HCT116 (cell line): ENCODE data around the gene KIF3C. TPM values are rescaled to one million over a fixed set of nuclear protein-coding genes. Genes with fewer than 3 reads are reported as not detected.

ENCODE experiments used
- ATAC-seq: fragments of 200-7000 bp; cut with Tn5 transposase; 2 replicates; pipeline ENCODE4 v1.9.1; 2020; ENCODE audit warnings: mild to moderate bottlenecking, moderate library complexity
- BruUV-seq: library from RNA; stranded (reverse); fragments of 400-500 nt; replicated peaks from 2 replicates; lab custom pipeline; 2021; lab: Mats Ljungman, UMichigan
- CTCF ChIA-PET: fragments of 300-600 bp; sonication (Branson Sonifier 250); formaldehyde crosslinking; loops from one replicate; lab custom pipeline; 2021; ENCODE audit warnings: antibody characterized with exemption; lab: Charles Lee
- POLR2A ChIA-PET: fragments of 300-600, 350-600 bp; sonication (Branson Sonifier 250); formaldehyde crosslinking; loops from one replicate; lab custom pipeline; 2021; ENCODE audit warnings: antibody characterized with exemption; lab: Charles Lee
- RAD21 ChIA-PET, 2 experiments: fragments of 300-600 bp; sonication (Branson Sonifier 250); formaldehyde crosslinking; loops; one replicate each; lab custom pipeline; 2023; ENCODE audit warnings: low total read pairs in 2 of 2; ENCODE audit not compliant: uncharacterized antibody in 2 of 2, unreplicated experiment in 2 of 2, low non-redundant PET in 1 of 2; lab: Charles Lee
- DNase-seq: peaks from one replicate; pipeline ENCODE4 v3.0.0-alpha.2; 2010; ENCODE audit warnings: low read depth, low spot score
- H2AFZ ChIP-seq: fragments of 200-600 bp; shearing (Covaris generic), sonication (generic); 2 replicates; pipeline ENCODE4 v1.6.1; 2017; ENCODE audit warnings: low read depth, mixed run types, mixed read lengths, antibody characterized with exemption, low read length; ENCODE audit not compliant: poor library complexity, severe bottlenecking
- H3K27ac ChIP-seq: 2 replicates; pipeline ENCODE4 v1.5.1; 2012; ENCODE audit warnings: low read depth, low read length
- H3K27me3 ChIP-seq: fragments of 200-600 bp; sonication (generic); 2 replicates; pipeline ENCODE4 v1.6.1; 2016; ENCODE audit warnings: mixed run types, low read length, mixed read lengths; ENCODE audit not compliant: insufficient read depth
- H3K36me3 ChIP-seq, 2 experiments: fragments of 200-500 bp in 1 of 2; fragments of 200-600 bp in 1 of 2; sonication (Bioruptor generic) in 1 of 2; sonication (generic) in 1 of 2; 2 replicates each; pipeline versions ENCODE4 v1.5.1 to v1.6.1; 2014 to 2016; ENCODE audit warnings: low read length in 2 of 2, inconsistent platforms in 1 of 2, mixed read lengths in 1 of 2, mixed run types in 1 of 2; ENCODE audit not compliant: insufficient read depth in 2 of 2, control insufficient read depth in 1 of 2
- H3K4me1 ChIP-seq, 2 experiments: fragments of 200-600 bp in 1 of 2; sonication (generic) in 1 of 2; 2 replicates each; pipeline versions ENCODE4 v1.5.1 to v1.6.1; 2012 to 2017; ENCODE audit warnings: low read length in 2 of 2, inconsistent platforms in 1 of 2, mild to moderate bottlenecking in 1 of 2, mixed read lengths in 1 of 2, mixed run types in 1 of 2, moderate library complexity in 1 of 2; ENCODE audit not compliant: insufficient read depth in 2 of 2, control insufficient read depth in 1 of 2
- H3K4me2 ChIP-seq: fragments of 200-600 bp; sonication (generic); 2 replicates; pipeline ENCODE4 v1.6.1; 2017; ENCODE audit warnings: mixed run types, low read length, mixed read lengths
- H3K4me3 ChIP-seq, 2 experiments: fragments of 200-600 bp in 1 of 2; sonication (generic) in 1 of 2; replicated peaks in 1 of 2; 2 replicates each; pipeline ENCODE4 v1.5.1; 2011 to 2016; ENCODE audit warnings: low read length in 2 of 2, control low read depth in 1 of 2, low read depth in 1 of 2, mild to moderate bottlenecking in 1 of 2, mixed read lengths in 1 of 2, mixed run types in 1 of 2
- H3K79me2 ChIP-seq: fragments of 200-600 bp; sonication (generic); 2 replicates; pipeline ENCODE4 v1.6.1; 2017; ENCODE audit warnings: mild to moderate bottlenecking, mixed run types, low read length, moderate library complexity, mixed read lengths; ENCODE audit not compliant: insufficient read depth
- H3K9ac ChIP-seq: fragments of 200-600 bp; sonication (generic); 2 replicates; pipeline ENCODE4 v1.6.1; 2016; ENCODE audit warnings: low read length, mixed read lengths
- H3K9me2 ChIP-seq: fragments of 200-600 bp; sonication (generic), shearing (Covaris generic); 2 replicates; pipeline ENCODE4 v1.6.1; 2017; ENCODE audit warnings: mixed run types, mild to moderate bottlenecking, moderate library complexity; ENCODE audit not compliant: insufficient read depth
- H3K9me3 ChIP-seq, 2 experiments: fragments of 200-500 bp in 1 of 2; fragments of 200-600 bp in 1 of 2; sonication (Bioruptor generic) in 1 of 2; sonication (generic) in 1 of 2; 2 replicates each; pipeline ENCODE4 v1.6.1; 2014 to 2017; ENCODE audit warnings: low read length in 2 of 2, mixed read lengths in 2 of 2, inconsistent platforms in 1 of 2, low read depth in 1 of 2, mild to moderate bottlenecking in 1 of 2, mixed run types in 1 of 2, moderate library complexity in 1 of 2; ENCODE audit not compliant: control insufficient read depth in 1 of 2, insufficient read depth in 1 of 2
- H4K20me1 ChIP-seq: fragments of 200-600 bp; sonication (generic), shearing (Covaris generic); 2 replicates; pipeline ENCODE4 v1.6.1; 2017; ENCODE audit warnings: mixed run types, mild to moderate bottlenecking, moderate library complexity; ENCODE audit not compliant: insufficient read depth
- CBX3 ChIP-seq: IDR thresholded peaks from 2 replicates; pipeline ENCODE4 v1.6.1; 2012; ENCODE audit warnings: low read depth
- CEBPB ChIP-seq: IDR thresholded peaks from 2 replicates; pipeline ENCODE4 v1.6.1; 2012; ENCODE audit warnings: low read depth
- EGR1 ChIP-seq: IDR thresholded peaks from 2 replicates; pipeline ENCODE4 v1.6.1; 2012; ENCODE audit warnings: low read depth
- ELF1 ChIP-seq: IDR thresholded peaks from 2 replicates; pipeline ENCODE4 v1.6.1; 2012; ENCODE audit warnings: low read depth, borderline replicate concordance
- EZH2 ChIP-seq: fragments of 200-600 bp; sonication (generic); IDR thresholded peaks from 2 replicates; pipeline ENCODE4 v1.6.1; 2017; ENCODE audit warnings: antibody characterized with exemption, mixed run types
- POLR2A ChIP-seq: IDR thresholded peaks from 2 replicates; pipeline ENCODE4 v1.7.0; 2011; ENCODE audit warnings: borderline replicate concordance; ENCODE audit not compliant: insufficient read depth, insufficient read length; ENCODE audit errors: extremely low read depth
- POLR2AphosphoS5 ChIP-seq: IDR thresholded peaks from 2 replicates; pipeline ENCODE4 v1.6.1; 2011; ENCODE audit warnings: mild to moderate bottlenecking, low read depth, low read length, moderate library complexity
- SIN3A ChIP-seq: IDR thresholded peaks from 2 replicates; pipeline ENCODE4 v1.6.1; 2012; ENCODE audit warnings: low read depth
- SRF ChIP-seq: IDR thresholded peaks from 2 replicates; pipeline ENCODE4 v1.6.1; 2012; ENCODE audit warnings: low read depth
- YY1 ChIP-seq: IDR thresholded peaks from 2 replicates; pipeline ENCODE4 v1.6.1; 2011; ENCODE audit warnings: low read length, low read depth, moderate library complexity, mild to moderate bottlenecking; ENCODE audit not compliant: insufficient replicate concordance; ENCODE audit errors: extremely low read depth
- ZFX ChIP-seq: fragments of 450-650 bp; IDR thresholded peaks from 2 replicates; pipeline ENCODE4 v1.6.1; 2017
- intact Hi-C: fragments of 100-400 bp; cut with micrococcal nuclease; formaldehyde crosslinking; loops from 2 replicates; pipeline ENCODE4 v1.10.0; 2022
- total RNA-seq: library from RNA; stranded (reverse); gene quantifications from one replicate; pipeline ENCODE4 v1.2.1, GENCODE V29; 2021; ENCODE audit not compliant: unreplicated experiment
- TF ChIP-seq, protein P1 (sequence below): IDR thresholded peaks from 2 replicates; pipeline ENCODE4 v1.6.1; 2012
- TF ChIP-seq, protein P2 (sequence below): IDR thresholded peaks from 2 replicates; pipeline ENCODE4 v1.6.1; 2012
- TF ChIP-seq, protein P3 (sequence below): IDR thresholded peaks from 2 replicates; pipeline ENCODE4 v1.6.1; 2012; ENCODE audit warnings: low read depth
- TF ChIP-seq, protein P4 (sequence below), 3 experiments: fragments of 200-600 bp in 1 of 3; sonication (generic) in 1 of 3; IDR thresholded peaks in 2 of 3; conservative IDR thresholded peaks in 1 of 3; 2 replicates each; pipeline ENCODE4 v1.5.1; 2012 to 2017; ENCODE audit warnings: low read depth in 2 of 3, low read length in 2 of 3, antibody characterized with exemption in 1 of 3, borderline replicate concordance in 1 of 3, control low read depth in 1 of 3, mild to moderate bottlenecking in 1 of 3, mixed read lengths in 1 of 3, mixed run types in 1 of 3, moderate library complexity in 1 of 3; ENCODE audit not compliant: insufficient read depth in 1 of 3
- TF ChIP-seq, protein P5 (sequence below): IDR thresholded peaks from 2 replicates; pipeline ENCODE4 v1.6.1; 2011; ENCODE audit warnings: mild to moderate bottlenecking, low read length, moderate library complexity; ENCODE audit not compliant: insufficient replicate concordance; ENCODE audit errors: extremely low read depth

The KIF3C gene
- total RNA-seq, 1 experiment from 2014 or later: 5.4 TPM

DNA sequence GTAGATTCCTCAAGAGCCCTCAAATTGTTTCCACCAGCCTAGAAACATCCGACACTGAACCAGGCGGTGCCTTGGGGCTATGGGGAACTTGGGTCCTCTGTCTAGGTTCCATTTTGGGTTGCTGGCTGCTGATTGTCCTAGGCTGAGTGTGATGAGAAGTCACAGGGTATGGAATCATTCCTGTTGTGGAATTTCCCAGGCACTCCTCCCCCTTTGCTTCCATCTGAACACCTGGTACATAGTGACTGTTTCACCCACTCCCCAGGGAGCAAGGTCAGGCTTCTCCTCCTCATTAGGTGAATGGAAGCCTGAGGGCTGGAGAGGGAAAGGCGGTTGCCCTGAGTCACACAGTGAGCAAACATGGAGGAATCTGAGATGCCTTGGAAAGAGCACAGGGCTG is 4.5 kb downstream of the KIF3C start:
- DNase-seq: no peak
- H3K36me3 ChIP-seq: no peaks in the 10 kb centered on the region
- ATAC-seq: peak; percentile 42
- H3K79me2 ChIP-seq: no peaks in the 10 kb centered on the region
- ChIA-PET RAD21 (no interaction called here), CTCF (interaction anchor here (1.1 to 1.2 kb wide), 2 partner anchors 14 to 168 kb away, joined by 3 to 4 read pairs; no protein-coding TSS in a partner anchor), POLR2A (no interaction called here)
- H4K20me1 ChIP-seq: no peaks in the 10 kb centered on the region
- H3K4me2 ChIP-seq: peak overlapping the region; percentile 59
- peaks cover 23 to 49% of the 10 kb centered on the region in 2 experiments for H3K4me1 ChIP-seq
- no peaks in the 10 kb centered on the region for H3K9me2 ChIP-seq
- TF ChIP-seq, protein P1, sequence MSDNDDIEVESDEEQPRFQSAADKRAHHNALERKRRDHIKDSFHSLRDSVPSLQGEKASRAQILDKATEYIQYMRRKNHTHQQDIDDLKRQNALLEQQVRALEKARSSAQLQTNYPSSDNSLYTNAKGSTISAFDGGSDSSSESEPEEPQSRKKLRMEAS: no peak
- TF ChIP-seq POLR2AphosphoS5 (no peak), EGR1 (no peak), SRF (no peak), SIN3A (no peak), ZFX (no peak), ELF1 (no peak), CBX3 (no peak), CEBPB (no peak), POLR2A (no peak), YY1 (no peak), EZH2 (no peak)
- TF ChIP-seq, protein P2, sequence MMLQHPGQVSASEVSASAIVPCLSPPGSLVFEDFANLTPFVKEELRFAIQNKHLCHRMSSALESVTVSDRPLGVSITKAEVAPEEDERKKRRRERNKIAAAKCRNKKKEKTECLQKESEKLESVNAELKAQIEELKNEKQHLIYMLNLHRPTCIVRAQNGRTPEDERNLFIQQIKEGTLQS: no peak
- TF ChIP-seq, protein P3, sequence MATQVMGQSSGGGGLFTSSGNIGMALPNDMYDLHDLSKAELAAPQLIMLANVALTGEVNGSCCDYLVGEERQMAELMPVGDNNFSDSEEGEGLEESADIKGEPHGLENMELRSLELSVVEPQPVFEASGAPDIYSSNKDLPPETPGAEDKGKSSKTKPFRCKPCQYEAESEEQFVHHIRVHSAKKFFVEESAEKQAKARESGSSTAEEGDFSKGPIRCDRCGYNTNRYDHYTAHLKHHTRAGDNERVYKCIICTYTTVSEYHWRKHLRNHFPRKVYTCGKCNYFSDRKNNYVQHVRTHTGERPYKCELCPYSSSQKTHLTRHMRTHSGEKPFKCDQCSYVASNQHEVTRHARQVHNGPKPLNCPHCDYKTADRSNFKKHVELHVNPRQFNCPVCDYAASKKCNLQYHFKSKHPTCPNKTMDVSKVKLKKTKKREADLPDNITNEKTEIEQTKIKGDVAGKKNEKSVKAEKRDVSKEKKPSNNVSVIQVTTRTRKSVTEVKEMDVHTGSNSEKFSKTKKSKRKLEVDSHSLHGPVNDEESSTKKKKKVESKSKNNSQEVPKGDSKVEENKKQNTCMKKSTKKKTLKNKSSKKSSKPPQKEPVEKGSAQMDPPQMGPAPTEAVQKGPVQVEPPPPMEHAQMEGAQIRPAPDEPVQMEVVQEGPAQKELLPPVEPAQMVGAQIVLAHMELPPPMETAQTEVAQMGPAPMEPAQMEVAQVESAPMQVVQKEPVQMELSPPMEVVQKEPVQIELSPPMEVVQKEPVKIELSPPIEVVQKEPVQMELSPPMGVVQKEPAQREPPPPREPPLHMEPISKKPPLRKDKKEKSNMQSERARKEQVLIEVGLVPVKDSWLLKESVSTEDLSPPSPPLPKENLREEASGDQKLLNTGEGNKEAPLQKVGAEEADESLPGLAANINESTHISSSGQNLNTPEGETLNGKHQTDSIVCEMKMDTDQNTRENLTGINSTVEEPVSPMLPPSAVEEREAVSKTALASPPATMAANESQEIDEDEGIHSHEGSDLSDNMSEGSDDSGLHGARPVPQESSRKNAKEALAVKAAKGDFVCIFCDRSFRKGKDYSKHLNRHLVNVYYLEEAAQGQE: no peak
- TF ChIP-seq, protein P4, sequence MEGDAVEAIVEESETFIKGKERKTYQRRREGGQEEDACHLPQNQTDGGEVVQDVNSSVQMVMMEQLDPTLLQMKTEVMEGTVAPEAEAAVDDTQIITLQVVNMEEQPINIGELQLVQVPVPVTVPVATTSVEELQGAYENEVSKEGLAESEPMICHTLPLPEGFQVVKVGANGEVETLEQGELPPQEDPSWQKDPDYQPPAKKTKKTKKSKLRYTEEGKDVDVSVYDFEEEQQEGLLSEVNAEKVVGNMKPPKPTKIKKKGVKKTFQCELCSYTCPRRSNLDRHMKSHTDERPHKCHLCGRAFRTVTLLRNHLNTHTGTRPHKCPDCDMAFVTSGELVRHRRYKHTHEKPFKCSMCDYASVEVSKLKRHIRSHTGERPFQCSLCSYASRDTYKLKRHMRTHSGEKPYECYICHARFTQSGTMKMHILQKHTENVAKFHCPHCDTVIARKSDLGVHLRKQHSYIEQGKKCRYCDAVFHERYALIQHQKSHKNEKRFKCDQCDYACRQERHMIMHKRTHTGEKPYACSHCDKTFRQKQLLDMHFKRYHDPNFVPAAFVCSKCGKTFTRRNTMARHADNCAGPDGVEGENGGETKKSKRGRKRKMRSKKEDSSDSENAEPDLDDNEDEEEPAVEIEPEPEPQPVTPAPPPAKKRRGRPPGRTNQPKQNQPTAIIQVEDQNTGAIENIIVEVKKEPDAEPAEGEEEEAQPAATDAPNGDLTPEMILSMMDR (IDR thresholded peaks at IDR 0.05 in 2 of 3, conservative IDR thresholded peaks at IDR 0.05 in 1 of 3; ENCODE audit: borderline replicate concordance in 1 of 3, insufficient read depth in 1 of 3, low read depth in 2 of 3, low read length in 2 of 3): no peak
- TF ChIP-seq, protein P5, sequence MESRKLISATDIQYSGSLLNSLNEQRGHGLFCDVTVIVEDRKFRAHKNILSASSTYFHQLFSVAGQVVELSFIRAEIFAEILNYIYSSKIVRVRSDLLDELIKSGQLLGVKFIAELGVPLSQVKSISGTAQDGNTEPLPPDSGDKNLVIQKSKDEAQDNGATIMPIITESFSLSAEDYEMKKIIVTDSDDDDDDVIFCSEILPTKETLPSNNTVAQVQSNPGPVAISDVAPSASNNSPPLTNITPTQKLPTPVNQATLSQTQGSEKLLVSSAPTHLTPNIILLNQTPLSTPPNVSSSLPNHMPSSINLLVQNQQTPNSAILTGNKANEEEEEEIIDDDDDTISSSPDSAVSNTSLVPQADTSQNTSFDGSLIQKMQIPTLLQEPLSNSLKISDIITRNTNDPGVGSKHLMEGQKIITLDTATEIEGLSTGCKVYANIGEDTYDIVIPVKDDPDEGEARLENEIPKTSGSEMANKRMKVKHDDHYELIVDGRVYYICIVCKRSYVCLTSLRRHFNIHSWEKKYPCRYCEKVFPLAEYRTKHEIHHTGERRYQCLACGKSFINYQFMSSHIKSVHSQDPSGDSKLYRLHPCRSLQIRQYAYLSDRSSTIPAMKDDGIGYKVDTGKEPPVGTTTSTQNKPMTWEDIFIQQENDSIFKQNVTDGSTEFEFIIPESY: no peak
- H3K27me3 ChIP-seq: no peaks in the 10 kb centered on the region
- intact Hi-C loops: no loop called here
- H3K27ac ChIP-seq: no peak overlapping the region
- H3K4me3 ChIP-seq: peak overlapping the region in 1 of 2 experiments; percentile 15; a peak in 1 of 4 replicates
- H3K9ac ChIP-seq: peak overlapping the region; percentile 20; the same call in 1 of the 2 replicates
- no peaks in the 10 kb centered on the region for H3K9me3 ChIP-seq
- BruUV-seq: no TSS peak
- H2AFZ ChIP-seq: no peak overlapping the region
